Smooth muscle cell (in vitro differentiated cells): Measurements from ENCODE around the gene EPN1. TPM values are rescaled to one million over a fixed set of nuclear protein-coding genes. Genes with fewer than 3 reads are reported as not detected.

Source experiments
- DNase-seq: peaks from one replicate; lab custom pipeline; 2025; ENCODE audit not compliant: unreplicated experiment; lab: John Stamatoyannopoulos, UW
- H2AFZ ChIP-seq: fragments of 200-600 bp; sonication (generic); 2 replicates; pipeline ENCODE4 v1.6.0; 2016; ENCODE audit warnings: antibody characterized with exemption, low read depth, mild to moderate bottlenecking
- H3F3A ChIP-seq: fragments of 200-600 bp; sonication (generic); 2 replicates; pipeline ENCODE4 v1.6.0; 2017; ENCODE audit warnings: antibody characterized with exemption, low read depth
- H3K27ac ChIP-seq: fragments of 200-600 bp; sonication (generic); 2 replicates; pipeline ENCODE4 v1.5.1; 2016; ENCODE audit warnings: low read depth, mild to moderate bottlenecking
- H3K27me3 ChIP-seq: fragments of 200-600 bp; sonication (generic); 2 replicates; pipeline ENCODE4 v1.6.1; 2016; ENCODE audit warnings: low read depth, mild to moderate bottlenecking
- H3K36me3 ChIP-seq: fragments of 200-600 bp; sonication (generic); 2 replicates; pipeline ENCODE4 v1.5.1; 2016; ENCODE audit warnings: low read depth
- H3K4me1 ChIP-seq: fragments of 200-600 bp; sonication (generic); 2 replicates; pipeline ENCODE4 v1.5.1; 2016; ENCODE audit warnings: low read depth
- H3K4me2 ChIP-seq: fragments of 200-600 bp; sonication (generic); 2 replicates; pipeline ENCODE4 v1.6.0; 2016; ENCODE audit warnings: mild to moderate bottlenecking
- H3K4me3 ChIP-seq: fragments of 200-600 bp; sonication (generic); 2 replicates; pipeline ENCODE4 v1.5.1; 2016; ENCODE audit warnings: mild to moderate bottlenecking
- H3K79me2 ChIP-seq: fragments of 200-600 bp; sonication (generic); 2 replicates; pipeline ENCODE4 v1.6.0; 2016; ENCODE audit warnings: low read depth, mild to moderate bottlenecking
- H3K9ac ChIP-seq: fragments of 200-600 bp; sonication (generic); 2 replicates; pipeline ENCODE4 v1.6.0; 2016; ENCODE audit warnings: low read depth
- H3K9me3 ChIP-seq: fragments of 200-600 bp; sonication (generic); replicated peaks from 2 replicates; pipeline ENCODE4 v1.5.1; 2016; ENCODE audit warnings: low read depth
- H4K20me1 ChIP-seq: fragments of 200-600 bp; sonication (generic); 2 replicates; pipeline ENCODE4 v1.6.0; 2016; ENCODE audit warnings: low read depth
- WGBS: methylation state at CpG from one replicate; pipeline ENCODE4 v1.1.7; 2016; ENCODE audit warnings: low lambda C conversion rate; 5-methylcytosine and 5-hydroxymethylcytosine counted together
- polyA plus RNA-seq: library from polyadenylated mRNA; unstranded; fragments of >200 nt; fragmentation: Nextera tagmentation; extraction: Ambion mirVana; gene quantifications from 2 replicates; pipeline ENCODE4 v1.2.1, GENCODE V29; 2016
- total RNA-seq: library from RNA; depleted of rRNA; stranded (reverse); fragments of >200 nt; gene quantifications from 2 replicates; pipeline ENCODE4 v1.2.3, GENCODE V29; 2014
- TF ChIP-seq, protein P1 (sequence below): fragments of 200-600 bp; sonication (generic); IDR thresholded peaks from 2 replicates; pipeline ENCODE4 v1.5.1; 2017; ENCODE audit warnings: borderline replicate concordance, mild to moderate bottlenecking, antibody characterized with exemption; ENCODE audit not compliant: insufficient read depth, poor library complexity, severe bottlenecking

The EPN1 gene
- total and polyA plus RNA-seq, 2 experiments from 2014 or later = 25.3 to 121 TPM

DNA sequence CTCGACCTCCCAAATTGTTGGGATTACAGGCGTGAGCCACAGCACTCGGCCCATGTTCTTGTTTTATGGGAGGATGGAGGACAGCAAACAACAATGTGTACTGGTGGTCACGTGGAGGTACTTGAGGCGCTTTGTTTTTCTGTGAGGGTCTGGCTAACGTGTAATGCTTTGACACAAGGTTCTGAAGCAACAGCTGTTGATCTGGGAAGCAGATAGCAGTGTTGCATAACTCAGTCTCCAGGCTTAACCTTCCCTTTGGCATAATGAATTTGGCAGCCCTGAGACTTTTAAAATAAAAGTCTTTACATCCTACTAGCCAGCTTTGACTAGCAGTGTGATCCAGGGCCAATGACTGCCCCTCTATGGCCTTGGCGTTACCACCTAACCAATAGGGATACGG, 41.2 kb upstream of the EPN1 start:
- peak overlapping the region; percentile 41 for H2AFZ ChIP-seq
- H3K9me3 ChIP-seq = no peaks in the 10 kb centered on the region
- no peak overlapping the region for H3K4me2 ChIP-seq
- H3K4me3 ChIP-seq = no peak overlapping the region
- H3K4me1 ChIP-seq = peaks cover 8% of the 10 kb centered on the region
- H3K9ac ChIP-seq = no peak overlapping the region
- 86% methylated on average over 8 of the region's 8 CpGs for WGBS
- no peak for DNase-seq
- no peaks in the 10 kb centered on the region for H3K36me3 ChIP-seq
- peaks cover 15% of the 10 kb centered on the region for H3F3A ChIP-seq
- TF ChIP-seq, protein P1, sequence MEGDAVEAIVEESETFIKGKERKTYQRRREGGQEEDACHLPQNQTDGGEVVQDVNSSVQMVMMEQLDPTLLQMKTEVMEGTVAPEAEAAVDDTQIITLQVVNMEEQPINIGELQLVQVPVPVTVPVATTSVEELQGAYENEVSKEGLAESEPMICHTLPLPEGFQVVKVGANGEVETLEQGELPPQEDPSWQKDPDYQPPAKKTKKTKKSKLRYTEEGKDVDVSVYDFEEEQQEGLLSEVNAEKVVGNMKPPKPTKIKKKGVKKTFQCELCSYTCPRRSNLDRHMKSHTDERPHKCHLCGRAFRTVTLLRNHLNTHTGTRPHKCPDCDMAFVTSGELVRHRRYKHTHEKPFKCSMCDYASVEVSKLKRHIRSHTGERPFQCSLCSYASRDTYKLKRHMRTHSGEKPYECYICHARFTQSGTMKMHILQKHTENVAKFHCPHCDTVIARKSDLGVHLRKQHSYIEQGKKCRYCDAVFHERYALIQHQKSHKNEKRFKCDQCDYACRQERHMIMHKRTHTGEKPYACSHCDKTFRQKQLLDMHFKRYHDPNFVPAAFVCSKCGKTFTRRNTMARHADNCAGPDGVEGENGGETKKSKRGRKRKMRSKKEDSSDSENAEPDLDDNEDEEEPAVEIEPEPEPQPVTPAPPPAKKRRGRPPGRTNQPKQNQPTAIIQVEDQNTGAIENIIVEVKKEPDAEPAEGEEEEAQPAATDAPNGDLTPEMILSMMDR = no peak
- peaks cover 36% of the 10 kb centered on the region for H3K79me2 ChIP-seq
- no peak overlapping the region for H3K27ac ChIP-seq
- H4K20me1 ChIP-seq = no peaks in the 10 kb centered on the region
- no peaks in the 10 kb centered on the region for H3K27me3 ChIP-seq

DNA sequence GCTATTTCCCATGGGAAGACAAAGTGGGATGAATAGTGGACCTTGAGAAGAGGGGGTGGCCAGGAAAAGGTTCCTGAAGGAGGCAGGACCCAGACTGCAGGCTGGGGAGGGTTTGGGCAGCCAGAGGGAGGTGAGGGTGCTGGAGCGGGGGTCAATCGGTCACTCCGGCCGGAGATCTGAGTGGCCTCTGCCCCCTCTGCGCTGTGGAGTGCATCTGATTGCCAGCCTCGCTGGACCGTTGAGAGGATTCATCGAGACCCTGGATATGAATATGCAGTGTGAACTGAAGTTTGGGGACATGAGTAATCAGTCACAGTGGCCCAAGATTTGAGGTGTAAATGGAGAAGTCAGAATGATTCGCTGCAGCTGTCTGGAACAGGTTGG, 39.7 kb upstream of the EPN1 start:
- Histone ChIP-seq H4K20me1 (no peaks in the 10 kb centered on the region), H3K79me2 (peaks cover 41% of the 10 kb centered on the region), H3K27ac (peak overlapping the region; percentile 91), H3K27me3 (no peaks in the 10 kb centered on the region), H3K4me1 (peaks cover 8% of the 10 kb centered on the region), H3K36me3 (no peaks in the 10 kb centered on the region), H3K4me2 (peak overlapping the region; percentile 90), H3F3A (peaks cover 18% of the 10 kb centered on the region), H3K9ac (peak overlapping the region; percentile 95), H3K9me3 (no peaks in the 10 kb centered on the region), H2AFZ (no peak overlapping the region), H3K4me3 (peak overlapping the region; percentile 87)
- DNase-seq = no peak
- TF ChIP-seq, protein P1 = no peak
- 17% methylated on average over 9 of the region's 9 CpGs for WGBS

DNA sequence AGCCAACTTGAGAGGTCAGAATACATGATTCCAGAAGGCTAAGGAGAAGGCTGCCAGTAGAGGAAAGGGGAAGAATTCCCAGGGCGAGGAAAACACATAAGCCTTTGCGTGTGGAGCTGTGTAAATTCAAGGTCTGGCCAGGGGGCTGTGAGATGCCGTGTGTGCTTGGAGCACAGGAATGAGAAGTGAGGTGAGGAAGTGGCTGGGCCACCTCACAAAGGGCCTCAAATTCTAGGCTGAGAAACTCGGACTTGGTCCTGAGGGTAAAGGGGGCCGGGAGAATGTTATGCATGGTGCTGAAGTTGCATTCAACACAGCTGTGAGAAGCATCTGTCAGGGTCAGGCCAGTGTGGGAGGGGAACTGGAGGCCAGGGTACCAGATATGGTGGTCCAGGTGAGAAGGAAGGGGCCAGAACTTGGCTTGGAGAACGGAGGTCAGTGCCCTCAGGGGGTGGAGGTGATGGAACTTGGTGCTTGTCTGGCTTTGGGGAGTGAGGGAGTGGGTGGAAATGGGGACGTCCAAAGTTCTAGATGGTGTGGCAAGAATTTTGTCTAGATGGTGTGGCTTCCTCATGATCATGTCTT, 39.1 kb upstream of the EPN1 start:
- 80% methylated on average over 7 of the region's 7 CpGs for WGBS
- H3K4me2 ChIP-seq = peak overlapping the region; percentile 90
- peak overlapping the region; percentile 87 for H3K4me3 ChIP-seq
- H2AFZ ChIP-seq = no peak overlapping the region
- no peaks in the 10 kb centered on the region for H3K9me3 ChIP-seq
- H3K79me2 ChIP-seq = peaks cover 41% of the 10 kb centered on the region
- H3K36me3 ChIP-seq = no peaks in the 10 kb centered on the region
- peaks cover 18% of the 10 kb centered on the region for H3F3A ChIP-seq
- no peaks in the 10 kb centered on the region for H3K27me3 ChIP-seq
- H4K20me1 ChIP-seq = no peaks in the 10 kb centered on the region
- H3K9ac ChIP-seq = peak overlapping the region; percentile 95
- TF ChIP-seq, protein P1 = no peak
- H3K27ac ChIP-seq = peak overlapping the region; percentile 91
- no peak for DNase-seq
- peaks cover 12% of the 10 kb centered on the region for H3K4me1 ChIP-seq

DNA sequence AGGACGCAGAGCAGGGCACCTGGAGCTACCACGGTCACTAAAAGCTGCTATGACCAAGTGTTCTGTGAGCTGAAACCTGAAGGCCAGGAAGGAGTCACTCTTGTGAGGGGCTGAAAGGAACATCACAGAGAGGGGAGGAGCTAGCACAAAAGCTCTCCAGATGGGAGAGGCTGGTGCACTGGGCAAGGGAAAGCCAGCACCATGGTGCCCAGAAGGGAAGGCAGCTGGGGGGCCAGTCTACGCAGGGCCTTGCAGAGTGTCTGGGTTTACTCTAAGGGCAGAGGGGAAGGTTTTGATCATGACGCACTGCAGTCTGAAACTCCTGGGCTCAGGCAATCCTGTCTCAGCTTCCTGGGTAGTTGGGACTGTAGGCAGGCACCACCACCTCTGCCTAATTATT, 38.3 kb upstream of the EPN1 start:
- H3K79me2 ChIP-seq = peaks cover 41% of the 10 kb centered on the region
- peak overlapping the region; percentile 90 for H3K4me2 ChIP-seq
- WGBS = 96% methylated on average over 4 of the region's 4 CpGs
- H3K27me3 ChIP-seq = no peaks in the 10 kb centered on the region
- peaks cover 12% of the 10 kb centered on the region for H3K4me1 ChIP-seq
- TF ChIP-seq, protein P1 = no peak
- no peak overlapping the region for H3K9ac ChIP-seq
- no peak for DNase-seq
- H3K36me3 ChIP-seq = no peaks in the 10 kb centered on the region
- no peak overlapping the region for H3K4me3 ChIP-seq
- peak overlapping the region; percentile 91 for H3K27ac ChIP-seq
- no peaks in the 10 kb centered on the region for H4K20me1 ChIP-seq
- H3K9me3 ChIP-seq = no peaks in the 10 kb centered on the region
- H3F3A ChIP-seq = peaks cover 18% of the 10 kb centered on the region
- H2AFZ ChIP-seq = no peak overlapping the region
